HCT116 (cell line): ENCODE measurements around the gene CABP1.

ENCODE experiments used
- CEBPB ChIP-seq: IDR thresholded peaks from 2 replicates; pipeline ENCODE4 v1.6.1; 2012; ENCODE audit warnings: low read depth
- CTCF ChIP-seq, 3 experiments: fragments of 200-600 bp in 1 of 3; sonication (generic) in 1 of 3; IDR thresholded peaks in 2 of 3; conservative IDR thresholded peaks in 1 of 3; 2 replicates each; pipeline ENCODE4 v1.5.1; 2012 to 2017; ENCODE audit warnings: low read depth in 2 of 3, low read length in 2 of 3, antibody characterized with exemption in 1 of 3, borderline replicate concordance in 1 of 3, control low read depth in 1 of 3, mild to moderate bottlenecking in 1 of 3, mixed read lengths in 1 of 3, mixed run types in 1 of 3, moderate library complexity in 1 of 3; ENCODE audit not compliant: insufficient read depth in 1 of 3
- EZH2phosphoT487 ChIP-seq: fragments of 200-600 bp; IDR thresholded peaks from 2 replicates; pipeline ENCODE4 v1.6.1; 2018; ENCODE audit warnings: antibody characterized with exemption, borderline replicate concordance
- POLR2A ChIP-seq: IDR thresholded peaks from 2 replicates; pipeline ENCODE4 v1.7.0; 2011; ENCODE audit warnings: borderline replicate concordance; ENCODE audit not compliant: insufficient read depth, insufficient read length; ENCODE audit errors: extremely low read depth
- ZFX ChIP-seq: fragments of 450-650 bp; IDR thresholded peaks from 2 replicates; pipeline ENCODE4 v1.6.1; 2017

GRCh38 chr12:120663741-120664140 is 23.3 kb downstream of the CABP1 start:
- TF ChIP-seq CTCF (IDR thresholded peaks at IDR 0.05 in 2 of 3, conservative IDR thresholded peaks at IDR 0.05 in 1 of 3; ENCODE audit: borderline replicate concordance in 1 of 3, insufficient read depth in 1 of 3, low read depth in 2 of 3, low read length in 2 of 3) (no peak), CEBPB (no peak), POLR2A (no peak), EZH2phosphoT487 (no peak), ZFX (no peak)
